Pancreas (tissue), 10 donors: ENCODE results near the gene PCNX3. TPM values are rescaled to one million over a fixed set of nuclear protein-coding genes. Genes with fewer than 3 reads are reported as not detected.
A peak's percentile ranks its signal among the peaks of the same experiment; 100 is the strongest.
"Not testable (repeated sequence)": the region's sequence is repeated elsewhere in the genome, so short reads cannot be mapped to it uniquely, and the experiment has no call there.

Source experiments
- ATAC-seq, 4 donors: fragments of 200-7000 bp; cut with Tn5 transposase; one replicate each; pipeline versions ENCODE4 v1.8.0 to v1.9.1; 2020; ENCODE audit warnings: mild to moderate bottlenecking in 4 of 4, moderate library complexity in 4 of 4
- DNase-seq, 6 donors: peaks; one replicate each; pipeline ENCODE4 v3.0.0-alpha.2; 2020
- FAIRE-seq: peaks from 2 replicates; lab custom pipeline; 2012; peaks lifted over from hg19 to GRCh38; lab: Jason Lieb, UNC
- H3K27ac ChIP-seq, 4 donors: fragments of 200-600 bp; sonication (generic); 1 replicate in 3 of 4; 2 replicates in 1 of 4; pipeline versions ENCODE4 v1.5.0 to v1.8.0; 2020
- H3K27me3 ChIP-seq, 4 donors: fragments of 200-600 bp; one replicate each; pipeline ENCODE4 v1.8.0; 2021
- H3K36me3 ChIP-seq, 3 donors: fragments of 200-600 bp; sonication (generic) in 1 of 3; one replicate each; pipeline versions ENCODE4 v1.5.0 to v1.8.0; 2020 to 2021
- H3K4me1 ChIP-seq, 3 donors: fragments of 200-600 bp; one replicate each; pipeline ENCODE4 v1.8.0; 2021
- H3K4me3 ChIP-seq, 4 donors: fragments of 200-600 bp; sonication (generic) in 2 of 4; one replicate each; pipeline versions ENCODE4 v1.5.0 to v1.8.0; 2020 to 2021
- H3K9me3 ChIP-seq, 4 donors: fragments of 200-600 bp; one replicate each; pipeline ENCODE4 v1.8.0; 2021
- CTCF ChIP-seq, 4 donors: fragments of 200-600 bp; sonication (generic) in 3 of 4; IDR thresholded peaks; one replicate each; pipeline versions ENCODE4 v1.5.0 to v1.8.0; 2021; ENCODE audit warnings: antibody characterized with exemption in 4 of 4
- WGBS, 2 donors: extraction: QIAGEN DNeasy Blood & Tissue Kit; methylation state at CpG; one replicate each; pipeline ENCODE4 v1.1.7; 2013; 5-methylcytosine and 5-hydroxymethylcytosine counted together
- intact Hi-C, 3 donors: fragments of 100-400 bp; cut with DNase I; formaldehyde crosslinking; loops; one replicate each; pipeline versions ENCODE4 v1.11.1 to v1.14.2; 2022
- polyA plus RNA-seq, 2 donors: library from polyadenylated mRNA; stranded (reverse); fragments of 200-250 nt; gene quantifications; one replicate each; pipeline ENCODE4 v1.2.3, GENCODE V29; 2013
- total RNA-seq, 6 donors: library from RNA; stranded (reverse); fragmentation: NEBNext Ultra II Directional in 4 of 6; extraction: Animal tissue kit (Norgen Biotek cat#: 25700) in 4 of 6; gene quantifications; one replicate each; pipeline versions ENCODE4 v1.2.1 to v1.2.4, GENCODE V29; 2021 to 2023
- donor health status: healthy with polysubstance abuse.
- donor health status: DM: no; HTN: no; CAD: no; lungs with moderate emphysema.
- donor health status: DM: no; HTN: no; CAD: no.
- donor health status: control.
- donor health status: control.
- donor health status: Bipolar disorder and iron deficiency.
- donor health status: DM: yes; HTN: yes; CAD: no.
- donor health status: DM: no; HTN: no; CAD: no.
- donor health status: DM: no; HTN: no; CAD: no.
- donor health status: DM: yes; HTN: yes; CAD: no.

Gene PCNX3
- total and polyA plus RNA-seq, 8 donors: 13.5 to 26.3 (median 18.3) TPM

GRCh38 chr11:65660038-65660437, 44.5 kb downstream of the PCNX3 start:
- 89 to 94% methylated on average over 9 of the region's 9 CpGs for WGBS, 2 donors
- H3K36me3 ChIP-seq: peaks cover 4 to 59% (median 37%) of the 10 kb centered on the region in 3 donors
- no peak for FAIRE-seq

GRCh38 chr11:65660908-65661307, 45.3 kb downstream of the PCNX3 start:
- H3K4me3 ChIP-seq, FAIRE-seq, H3K27ac ChIP-seq, H3K27me3 ChIP-seq, H3K9me3 ChIP-seq, ATAC-seq, DNase-seq, intact Hi-C loops: not testable (repeated sequence)
- 91 to 97% methylated on average over 9 of the region's 9 CpGs for WGBS, 2 donors
- H3K4me1 ChIP-seq: peaks cover 8 to 14% (median 13%) of the 10 kb centered on the region in 3 donors
- H3K36me3 ChIP-seq: peaks cover 4 to 51% (median 31%) of the 10 kb centered on the region in 3 donors

More at GRCh38 chr11:65660038-65660437, 44.5 kb downstream of the PCNX3 start:
- no peak for DNase-seq
- no peak for ATAC-seq
- TF ChIP-seq CTCF (IDR thresholded peaks at IDR 0.05): no peak
- Histone ChIP-seq H3K27ac (no peak overlapping the region), H3K27me3 (no peaks in the 10 kb centered on the region), H3K4me1 (peaks cover 8 to 14% (median 13%) of the 10 kb centered on the region in 3 donors), H3K4me3 (no peak overlapping the region), H3K9me3 (no peaks in the 10 kb centered on the region)
- intact Hi-C loops: no loop called here

- 34 to 38% methylated on average over 25 of the region's 25 CpGs for WGBS, 2 donors
- DNase-seq (peak in 4 of 6 donors; percentile 41 to 85 (median 57)), FAIRE-seq (no peak), ATAC-seq (no peak)
- Histone ChIP-seq H3K27ac (peak overlapping the region; percentile 91 to 99 (median 95)), H3K4me3 (peak overlapping the region; percentile 81 to 98 (median 90)), H3K36me3 (peaks cover 4 to 44% (median 29%) of the 10 kb centered on the region in 3 donors), H3K27me3 (no peaks in the 10 kb centered on the region), H3K4me1 (peaks cover 8 to 14% (median 13%) of the 10 kb centered on the region in 3 donors), H3K9me3 (no peaks in the 10 kb centered on the region)
- intact Hi-C loops: no loop called here
- no peak for TF ChIP-seq CTCF (IDR thresholded peaks at IDR 0.05)
Observed at GRCh38 chr11:65661599-65662246, 46.1 kb downstream of the PCNX3 start.

- H3K9me3 ChIP-seq: no peaks in the 10 kb centered on the region
- intact Hi-C loops: no loop called here
- peak overlapping the region; percentile 91 to 99 (median 95) for H3K27ac ChIP-seq
- FAIRE-seq (no peak), ATAC-seq (peak; percentile 1 to 27 (median 4)), DNase-seq (peak in 1 of 6 donors; percentile 48)
- H3K36me3 ChIP-seq: peaks cover 0 to 38% (median 24%) of the 10 kb centered on the region in 3 donors
- no peak for TF ChIP-seq CTCF (IDR thresholded peaks at IDR 0.05)
- 1 to 2% methylated on average over 15 to 29 of the region's 29 CpGs for WGBS, 2 donors
- H3K27me3 ChIP-seq: no peaks in the 10 kb centered on the region
- peak overlapping the region; percentile 81 to 98 (median 90) for H3K4me3 ChIP-seq
- peaks cover 8 to 14% (median 13%) of the 10 kb centered on the region in 3 donors for H3K4me1 ChIP-seq
Observed at GRCh38 chr11:65662247-65662798, 46.7 kb downstream of the PCNX3 start.

GRCh38 chr11:65662799-65663638, 47.4 kb downstream of the PCNX3 start, which contains the start of gene RELA:
Gene RELA (minus strand): TSS chr11:65662916. CDS start chr11:65662832, 84 bp downstream.
- H3K9me3 ChIP-seq: no peaks in the 10 kb centered on the region
- FAIRE-seq (no peak), DNase-seq (peak; percentile 91 to 96 (median 95)), ATAC-seq (peak; percentile 89 to 93 (median 92))
- intact Hi-C loops: no loop called here
- 0 to 1% methylated on average over 76 to 91 of the region's 91 CpGs for WGBS, 2 donors
- H3K27ac ChIP-seq: peak within 1 kb of the TSS; percentile 91 to 99 (median 95)
- H3K4me3 ChIP-seq: peak within 1 kb of the TSS; percentile 81 to 98 (median 90)
- peaks cover 0 to 31% (median 19%) of the 10 kb centered on the region in 3 donors for H3K36me3 ChIP-seq
- no peaks in the 10 kb centered on the region for H3K27me3 ChIP-seq
- TF ChIP-seq CTCF (IDR thresholded peaks at IDR 0.05): no peak
- H3K4me1 ChIP-seq: peaks cover 8 to 14% (median 13%) of the 10 kb centered on the region in 3 donors
